ENCODE data around the gene GRSF1.
A peak's percentile ranks its signal among the peaks of the same experiment; 100 is the strongest.

GRSF1 gene

GRCh38 chr4:70833675-70834074, 6.0 kb downstream of the GRSF1 start:
- TF ChIP-seq CTCF (IDR thresholded peaks at IDR 0.05; ENCODE audit: borderline replicate concordance, extremely low read depth, low read length, poor library complexity, severe bottlenecking) (no peak), EZH2 (IDR thresholded peaks at IDR 0.05; ENCODE audit: borderline replicate concordance, low read depth, low read length, severe bottlenecking) (no peak)
- Histone ChIP-seq H3K9ac (ENCODE audit: low read depth, low read length) (no peak overlapping the region), H4K20me1 (ENCODE audit: insufficient read depth, low read length) (peaks cover 67% of the 10 kb centered on the region), H3K4me2 (ENCODE audit: insufficient read depth, low read length) (no peak overlapping the region), H3K27me3 (ENCODE audit: insufficient read depth, low read length, poor library complexity) (no peaks in the 10 kb centered on the region), H3K36me3 (ENCODE audit: insufficient read depth, low read length) (peaks cover 88% of the 10 kb centered on the region), H3K4me3 (ENCODE audit: low read depth in 1 of 2, low read length in 2 of 2) (no peak overlapping the region), H2AFZ (ENCODE audit: low read depth, low read length) (no peak overlapping the region), H3K4me1 (ENCODE audit: insufficient read depth, low read length) (peaks cover 29% of the 10 kb centered on the region), H3K27ac (ENCODE audit: low read length) (no peak overlapping the region), H3K9me3 (ENCODE audit: insufficient read depth, low read length, severe bottlenecking) (no peaks in the 10 kb centered on the region), H3K79me2 (ENCODE audit: insufficient read depth, low read length) (peaks cover 95% of the 10 kb centered on the region)
- DNase-seq (no peak), ATAC-seq (ENCODE audit: insufficient read depth, low read depth) (no peak)

- peaks cover 94% of the 10 kb centered on the region for H3K36me3 ChIP-seq (ENCODE audit: insufficient read depth, low read length)
- peaks cover 92% of the 10 kb centered on the region for H3K79me2 ChIP-seq (ENCODE audit: insufficient read depth, low read length)
- H3K9ac ChIP-seq (ENCODE audit: low read depth, low read length): no peak overlapping the region
- no peaks in the 10 kb centered on the region for H3K27me3 ChIP-seq (ENCODE audit: insufficient read depth, low read length, poor library complexity)
- H3K4me1 ChIP-seq (ENCODE audit: insufficient read depth, low read length): peaks cover 15% of the 10 kb centered on the region
- ATAC-seq (ENCODE audit: insufficient read depth, low read depth) (no peak), DNase-seq (no peak)
- no peaks in the 10 kb centered on the region for H3K9me3 ChIP-seq (ENCODE audit: insufficient read depth, low read length, severe bottlenecking)
- 0 out of 2 replicates have a peak overlapping the region, but pooled peaks have one; percentile 38 for H3K27ac ChIP-seq (ENCODE audit: low read length)
- H2AFZ ChIP-seq (ENCODE audit: low read depth, low read length): no peak overlapping the region
- H3K4me3 ChIP-seq (ENCODE audit: low read depth in 1 of 2, low read length in 2 of 2): no peak overlapping the region
- no peak overlapping the region for H3K4me2 ChIP-seq (ENCODE audit: insufficient read depth, low read length)
- TF ChIP-seq EZH2 (IDR thresholded peaks at IDR 0.05; ENCODE audit: borderline replicate concordance, low read depth, low read length, severe bottlenecking) (no peak), CTCF (IDR thresholded peaks at IDR 0.05; ENCODE audit: borderline replicate concordance, extremely low read depth, low read length, poor library complexity, severe bottlenecking) (no peak)
- peaks cover 52% of the 10 kb centered on the region for H4K20me1 ChIP-seq (ENCODE audit: insufficient read depth, low read length)
These were observed 8.4 kb downstream of the GRSF1 start for GRCh38 chr4:70831293-70831692.

GRCh38 chr4:70830054-70830453, 9.6 kb downstream of the GRSF1 start:
- Histone ChIP-seq H3K27me3 (ENCODE audit: insufficient read depth, low read length, poor library complexity) (no peaks in the 10 kb centered on the region), H3K9ac (ENCODE audit: low read depth, low read length) (no peak overlapping the region), H3K4me3 (ENCODE audit: low read depth in 1 of 2, low read length in 2 of 2) (no peak overlapping the region), H3K4me1 (ENCODE audit: insufficient read depth, low read length) (peaks cover 7% of the 10 kb centered on the region), H3K4me2 (ENCODE audit: insufficient read depth, low read length) (no peak overlapping the region), H3K36me3 (ENCODE audit: insufficient read depth, low read length) (peaks cover 96% of the 10 kb centered on the region), H3K27ac (ENCODE audit: low read length) (no peak overlapping the region), H4K20me1 (ENCODE audit: insufficient read depth, low read length) (peaks cover 48% of the 10 kb centered on the region), H3K79me2 (ENCODE audit: insufficient read depth, low read length) (peaks cover 89% of the 10 kb centered on the region), H2AFZ (ENCODE audit: low read depth, low read length) (no peak overlapping the region), H3K9me3 (ENCODE audit: insufficient read depth, low read length, severe bottlenecking) (no peaks in the 10 kb centered on the region)
- ATAC-seq (ENCODE audit: insufficient read depth, low read depth) (no peak), DNase-seq (no peak)
- TF ChIP-seq EZH2 (IDR thresholded peaks at IDR 0.05; ENCODE audit: borderline replicate concordance, low read depth, low read length, severe bottlenecking): no peak
- TF ChIP-seq CTCF (IDR thresholded peaks at IDR 0.05; ENCODE audit: borderline replicate concordance, extremely low read depth, low read length, poor library complexity, severe bottlenecking): no peak

GRCh38 chr4:70829492-70829891, 10.2 kb downstream of the GRSF1 start:
- H3K4me2 ChIP-seq (ENCODE audit: insufficient read depth, low read length): no peak overlapping the region
- ATAC-seq (ENCODE audit: insufficient read depth, low read depth): no peak
- no peak overlapping the region for H3K4me3 ChIP-seq (ENCODE audit: low read depth in 1 of 2, low read length in 2 of 2)
- peaks cover 3% of the 10 kb centered on the region; the same call in 1 of the 2 replicates for H3K4me1 ChIP-seq (ENCODE audit: insufficient read depth, low read length)
- no peak overlapping the region for H3K27ac ChIP-seq (ENCODE audit: low read length)
- H3K9ac ChIP-seq (ENCODE audit: low read depth, low read length): no peak overlapping the region
- H4K20me1 ChIP-seq (ENCODE audit: insufficient read depth, low read length): peaks cover 44% of the 10 kb centered on the region; the same call in 1 of the 2 replicates
- H3K27me3 ChIP-seq (ENCODE audit: insufficient read depth, low read length, poor library complexity): no peaks in the 10 kb centered on the region
- H3K36me3 ChIP-seq (ENCODE audit: insufficient read depth, low read length): peaks cover 96% of the 10 kb centered on the region
- TF ChIP-seq EZH2 (IDR thresholded peaks at IDR 0.05; ENCODE audit: borderline replicate concordance, low read depth, low read length, severe bottlenecking): no peak
- no peak for TF ChIP-seq CTCF (IDR thresholded peaks at IDR 0.05; ENCODE audit: borderline replicate concordance, extremely low read depth, low read length, poor library complexity, severe bottlenecking)
- DNase-seq: no peak
- H2AFZ ChIP-seq (ENCODE audit: low read depth, low read length): no peak overlapping the region
- H3K9me3 ChIP-seq (ENCODE audit: insufficient read depth, low read length, severe bottlenecking): no peaks in the 10 kb centered on the region
- peaks cover 84% of the 10 kb centered on the region for H3K79me2 ChIP-seq (ENCODE audit: insufficient read depth, low read length)
